ENCODE results near the gene TACR3.

The TACR3 gene

DNA sequence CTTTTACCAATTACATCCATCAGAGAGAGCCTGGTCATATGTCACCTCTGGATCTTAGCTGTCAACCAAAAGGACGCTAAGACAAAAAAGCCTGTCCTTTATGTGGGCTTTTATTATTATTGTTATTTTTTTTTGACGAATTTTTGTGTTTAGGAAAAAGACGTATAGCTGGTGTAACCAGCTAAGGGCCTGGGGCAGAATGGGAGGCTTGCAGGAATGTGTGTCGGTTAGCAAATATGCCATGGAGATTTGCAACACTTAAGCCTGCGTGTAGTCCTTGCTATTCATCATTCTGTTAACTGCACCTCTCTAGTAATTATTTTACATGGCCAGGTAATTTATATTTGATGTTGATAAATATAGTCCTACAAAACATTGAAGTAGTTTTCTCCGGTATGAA, 93.5 kb downstream of the TACR3 start:
- no peak for TF ChIP-seq GATA3 (IDR thresholded peaks at IDR 0.05; ENCODE audit: low read depth, low read length)
- no peak for TF ChIP-seq GATA2 (IDR thresholded peaks at IDR 0.05; ENCODE audit: low read depth, low read length)

GRCh38 chr4:103591841-103592240, 127.9 kb downstream of the TACR3 start:
- no peak for TF ChIP-seq GATA3 (IDR thresholded peaks at IDR 0.05; ENCODE audit: low read depth, low read length)
- no peak for TF ChIP-seq GATA2 (IDR thresholded peaks at IDR 0.05; ENCODE audit: low read depth, low read length)

DNA sequence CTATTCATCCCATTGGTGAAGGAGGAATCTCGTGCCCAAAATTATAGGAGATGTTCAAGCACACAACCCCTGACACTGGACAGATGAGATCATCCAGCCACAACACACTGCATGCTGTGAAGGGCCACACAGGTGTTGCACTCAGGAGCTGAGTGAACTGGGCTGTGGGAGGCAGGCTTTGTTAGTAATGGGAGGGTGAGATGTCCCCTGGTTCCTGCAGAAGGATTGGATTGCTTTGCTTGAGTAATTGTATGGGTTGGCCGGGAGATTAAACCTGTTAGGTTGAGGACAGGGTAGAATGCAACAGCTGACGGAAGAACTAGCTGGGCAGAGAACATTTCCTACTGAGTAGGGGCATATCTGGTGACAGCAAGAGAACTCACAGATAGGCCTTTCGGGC, 152.2 kb downstream of the TACR3 start:
- TF ChIP-seq GATA3 (IDR thresholded peaks at IDR 0.05; ENCODE audit: low read depth, low read length) (no peak), GATA2 (IDR thresholded peaks at IDR 0.05; ENCODE audit: low read depth, low read length) (no peak)

All from SH-SY5Y (cell line).